RWPE2 (cell line): ENCODE data around the gene EYA4.
A peak's percentile ranks its signal among the peaks of the same experiment; 100 is the strongest.

ENCODE experiments used
- ATAC-seq: fragments of 200-7000 bp; cut with Tn5 transposase; 3 replicates; pipeline ENCODE4 v1.9.1; 2021; ENCODE audit warnings: low read depth
- DNase-seq: peaks from one replicate; pipeline ENCODE4 v3.0.0-alpha.2; 2020; ENCODE audit warnings: low spot score
- H3K27ac ChIP-seq: fragments of 450-650 bp; 2 replicates; pipeline ENCODE4 v1.5.1; 2017; ENCODE audit warnings: mild to moderate bottlenecking; ENCODE audit not compliant: poor library complexity, severe bottlenecking
- H3K27me3 ChIP-seq: fragments of 250-450 bp; sonication (Bioruptor Pico); 2 replicates; pipeline ENCODE4 v1.5.1; 2021; ENCODE audit warnings: mild to moderate bottlenecking, moderate library complexity; ENCODE audit not compliant: insufficient read depth, poor library complexity, severe bottlenecking
- H3K36me3 ChIP-seq: fragments of 250-450 bp; sonication (Bioruptor Pico); 2 replicates; pipeline ENCODE4 v1.5.1; 2020; ENCODE audit warnings: low read depth, mild to moderate bottlenecking, moderate library complexity
- H3K4me1 ChIP-seq: fragments of 250-450 bp; sonication (Bioruptor Pico); 2 replicates; pipeline ENCODE4 v1.5.1; 2021; ENCODE audit warnings: mild to moderate bottlenecking, moderate library complexity; ENCODE audit not compliant: insufficient read depth, poor library complexity, severe bottlenecking
- H3K4me3 ChIP-seq: fragments of 250-450 bp; sonication (Bioruptor Pico); 2 replicates; pipeline ENCODE4 v1.5.1; 2021; ENCODE audit warnings: mild to moderate bottlenecking, moderate library complexity; ENCODE audit not compliant: severe bottlenecking
- H3K9me3 ChIP-seq: fragments of 250-450 bp; sonication (Bioruptor Pico); 2 replicates; pipeline ENCODE4 v1.5.1; 2021; ENCODE audit warnings: mild to moderate bottlenecking, moderate library complexity; ENCODE audit not compliant: severe bottlenecking
- TF ChIP-seq, protein P1 (sequence below): fragments of 450-650 bp; IDR thresholded peaks from one replicate; pipeline ENCODE4 v1.5.1; 2017; ENCODE audit warnings: mild to moderate bottlenecking, moderate library complexity; ENCODE audit not compliant: poor library complexity, severe bottlenecking

EYA4 gene

GRCh38 chr6:133277900-133278545, 36.9 kb downstream of the EYA4 start:
- TF ChIP-seq, protein P1, sequence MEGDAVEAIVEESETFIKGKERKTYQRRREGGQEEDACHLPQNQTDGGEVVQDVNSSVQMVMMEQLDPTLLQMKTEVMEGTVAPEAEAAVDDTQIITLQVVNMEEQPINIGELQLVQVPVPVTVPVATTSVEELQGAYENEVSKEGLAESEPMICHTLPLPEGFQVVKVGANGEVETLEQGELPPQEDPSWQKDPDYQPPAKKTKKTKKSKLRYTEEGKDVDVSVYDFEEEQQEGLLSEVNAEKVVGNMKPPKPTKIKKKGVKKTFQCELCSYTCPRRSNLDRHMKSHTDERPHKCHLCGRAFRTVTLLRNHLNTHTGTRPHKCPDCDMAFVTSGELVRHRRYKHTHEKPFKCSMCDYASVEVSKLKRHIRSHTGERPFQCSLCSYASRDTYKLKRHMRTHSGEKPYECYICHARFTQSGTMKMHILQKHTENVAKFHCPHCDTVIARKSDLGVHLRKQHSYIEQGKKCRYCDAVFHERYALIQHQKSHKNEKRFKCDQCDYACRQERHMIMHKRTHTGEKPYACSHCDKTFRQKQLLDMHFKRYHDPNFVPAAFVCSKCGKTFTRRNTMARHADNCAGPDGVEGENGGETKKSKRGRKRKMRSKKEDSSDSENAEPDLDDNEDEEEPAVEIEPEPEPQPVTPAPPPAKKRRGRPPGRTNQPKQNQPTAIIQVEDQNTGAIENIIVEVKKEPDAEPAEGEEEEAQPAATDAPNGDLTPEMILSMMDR: no peak
- ATAC-seq: no peak
- Histone ChIP-seq H3K4me3 (no peak overlapping the region), H3K36me3 (no peaks in the 10 kb centered on the region), H3K27me3 (no peaks in the 10 kb centered on the region), H3K9me3 (no peaks in the 10 kb centered on the region), H3K27ac (no peak overlapping the region), H3K4me1 (no peaks in the 10 kb centered on the region)
- DNase-seq: no peak

GRCh38 chr6:133286765-133287164, 45.6 kb downstream of the EYA4 start:
- ATAC-seq (no peak), DNase-seq (no peak)
- Histone ChIP-seq H3K27me3 (no peaks in the 10 kb centered on the region), H3K36me3 (no peaks in the 10 kb centered on the region), H3K4me1 (no peaks in the 10 kb centered on the region), H3K27ac (no peak overlapping the region), H3K4me3 (no peak overlapping the region), H3K9me3 (no peaks in the 10 kb centered on the region)
- TF ChIP-seq, protein P1: peak; percentile 66

- Histone ChIP-seq H3K9me3 (no peaks in the 10 kb centered on the region), H3K27ac (no peak overlapping the region), H3K27me3 (no peaks in the 10 kb centered on the region), H3K4me3 (no peak overlapping the region), H3K36me3 (no peaks in the 10 kb centered on the region), H3K4me1 (no peaks in the 10 kb centered on the region)
- no peak for DNase-seq
- ATAC-seq: no peak
- TF ChIP-seq, protein P1: no peak
Observed at GRCh38 chr6:133288662-133289061, 47.5 kb downstream of the EYA4 start.

GRCh38 chr6:133289733-133290306, 48.7 kb downstream of the EYA4 start:
- no peaks in the 10 kb centered on the region for H3K36me3 ChIP-seq
- ATAC-seq: no peak

More at GRCh38 chr6:133289733-133290306, 48.7 kb downstream of the EYA4 start:
- no peak overlapping the region for H3K27ac ChIP-seq
- no peaks in the 10 kb centered on the region for H3K4me1 ChIP-seq
- H3K27me3 ChIP-seq: no peaks in the 10 kb centered on the region
- H3K4me3 ChIP-seq: no peak overlapping the region
- TF ChIP-seq, protein P1: no peak
- DNase-seq: no peak
- H3K9me3 ChIP-seq: no peaks in the 10 kb centered on the region
